ENCODE data around the gene SYTL4.
A peak's percentile ranks its signal among the peaks of the same experiment; 100 is the strongest.
"Not testable (repeated sequence)": the region's sequence is repeated elsewhere in the genome, so short reads cannot be mapped to it uniquely, and the experiment has no call there.

SYTL4 gene

DNA sequence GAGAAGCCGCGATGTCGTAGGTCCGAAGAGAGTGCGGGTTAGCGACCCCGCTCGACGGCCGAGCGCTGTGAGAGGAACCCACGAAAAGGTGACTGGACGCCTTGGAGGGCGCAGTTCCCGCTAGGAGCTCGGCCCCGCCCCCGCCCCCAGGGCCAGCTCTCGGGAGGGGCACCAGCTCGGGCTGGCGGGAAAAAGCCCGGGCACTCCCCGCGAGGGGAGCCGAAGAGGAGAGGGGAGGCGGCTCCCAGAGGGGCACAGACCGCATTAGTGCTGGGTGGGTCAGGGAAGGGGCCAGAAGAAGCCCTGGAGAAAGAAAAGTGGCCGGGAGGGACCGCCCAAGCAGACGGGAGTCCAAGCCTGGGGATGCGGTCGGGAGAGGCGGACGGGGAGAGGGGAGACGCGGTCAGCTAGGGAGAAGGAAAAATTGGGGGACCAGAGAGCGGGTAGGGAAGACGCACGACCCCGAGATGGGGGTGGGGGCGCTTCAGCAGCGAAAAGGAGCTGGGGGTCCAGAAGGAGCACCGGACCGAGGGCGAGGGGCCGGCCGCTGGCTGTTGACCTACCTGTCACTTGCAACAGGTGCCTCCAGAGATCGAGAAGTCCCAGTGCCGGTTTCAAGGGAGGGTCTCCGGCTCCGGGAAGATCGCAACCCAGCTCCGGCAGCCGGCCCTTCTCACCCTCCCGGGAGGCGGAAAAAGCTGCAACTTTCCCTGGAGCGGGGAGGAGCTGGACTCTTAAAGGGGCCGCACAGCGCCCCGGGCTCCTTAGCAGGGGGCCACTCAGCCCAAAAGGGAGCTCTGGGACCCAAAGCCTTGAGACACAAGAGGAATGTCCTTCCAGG is at the start of gene SYTL4:
Gene SYTL4 (minus strand): TSS at position 681 of the 841 bp plus-strand sequence. CDS start 30,084 bp downstream, outside the sequence.
- DNase-seq (ENCODE audit: low read depth in 2 of 2): no peak

DNA sequence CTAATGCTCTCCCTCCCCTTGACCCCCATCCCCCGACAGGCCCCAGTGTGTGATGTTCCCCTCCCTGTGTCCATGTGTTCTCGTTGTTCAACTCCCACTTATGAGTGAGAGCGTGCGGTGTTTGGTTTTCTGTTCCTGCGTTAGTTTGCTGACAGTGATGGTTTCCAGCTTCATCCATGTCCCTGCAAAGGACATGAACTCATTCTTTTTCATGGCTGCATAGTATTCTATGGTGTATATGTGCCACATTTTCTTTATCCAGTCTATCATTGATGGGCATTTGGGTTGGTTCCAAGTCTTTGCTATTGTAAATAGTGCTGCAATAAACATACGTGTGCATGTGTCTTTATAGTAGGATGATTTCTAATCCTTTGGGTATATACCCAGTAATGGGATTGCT is 37.5 kb upstream of the SYTL4 start:
- not testable (repeated sequence) for DNase-seq (ENCODE audit: low read depth in 2 of 2)

DNA sequence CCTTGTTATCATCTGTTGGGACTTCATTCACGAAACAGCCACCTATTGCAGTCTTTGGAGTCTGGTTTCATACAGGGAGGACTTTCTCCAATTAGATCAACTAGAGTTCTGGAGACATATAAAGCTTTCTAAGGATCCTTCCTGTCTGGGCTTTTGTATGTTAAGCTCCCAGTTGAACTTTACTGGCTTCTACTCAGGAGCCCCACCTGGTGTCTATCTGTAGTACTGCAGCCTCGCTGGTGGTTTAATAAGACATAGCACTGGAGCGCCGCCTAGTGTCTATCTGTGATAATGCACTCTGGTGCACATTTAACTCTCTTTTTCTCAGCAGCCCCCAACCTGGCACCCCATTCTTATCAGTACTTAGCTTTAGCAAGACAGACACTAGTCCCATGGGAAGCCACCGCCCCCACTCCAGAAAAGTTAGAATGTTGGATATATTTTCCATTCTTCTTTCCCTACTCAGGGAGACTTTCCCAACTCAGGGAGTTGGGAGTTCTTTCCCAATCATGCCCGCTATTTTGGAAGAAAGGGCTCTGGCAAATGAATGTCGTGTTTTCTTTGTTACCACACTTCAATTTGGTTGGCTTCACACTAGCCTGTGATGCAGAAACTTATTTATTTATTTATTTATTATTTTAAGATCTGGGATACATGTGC is 36.9 kb upstream of the SYTL4 start:
- peak; percentile 69 to 73 for DNase-seq (ENCODE audit: low read depth in 2 of 2)

DNA sequence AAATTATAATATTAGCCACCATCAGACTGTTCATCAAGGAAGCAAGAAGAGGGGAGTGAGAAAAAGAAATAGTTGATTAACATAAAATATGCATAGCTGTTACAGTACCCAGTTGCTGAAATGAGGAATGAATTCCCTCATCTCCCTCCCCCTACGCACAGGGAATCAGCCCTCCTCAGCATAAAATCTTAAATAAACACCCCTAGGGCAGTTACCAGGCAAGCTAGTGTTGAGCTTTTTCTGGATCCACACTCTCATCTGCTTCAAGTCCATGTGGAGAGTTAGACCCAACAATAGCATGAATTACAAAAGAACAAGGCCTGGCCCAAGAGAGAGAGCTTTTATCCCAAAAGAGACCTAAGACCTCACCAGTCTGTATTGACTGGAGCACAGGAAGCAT is 19.0 kb upstream of the SYTL4 start:
- no peak for DNase-seq (ENCODE audit: low read depth in 2 of 2)

DNA sequence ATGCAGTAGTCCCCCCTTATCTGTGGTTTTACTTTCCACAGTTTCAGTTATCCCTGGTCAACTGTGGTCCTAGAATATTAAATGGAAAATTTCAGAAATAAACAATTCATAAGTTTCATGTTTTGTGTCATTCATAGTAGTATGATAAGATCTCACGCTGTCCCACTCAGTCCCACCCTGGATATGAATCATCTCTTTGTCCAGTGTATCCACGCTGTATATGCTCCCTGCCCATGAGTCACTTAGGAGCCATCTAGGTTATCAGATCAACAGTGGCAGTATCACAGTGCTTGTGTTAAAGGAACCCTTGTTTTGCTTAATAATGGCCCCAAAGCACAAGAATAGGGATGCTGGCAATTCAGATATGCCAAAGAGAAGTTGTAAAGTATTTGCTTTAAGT is 16.2 kb upstream of the SYTL4 start:
- DNase-seq (ENCODE audit: low read depth in 2 of 2): no peak

DNA sequence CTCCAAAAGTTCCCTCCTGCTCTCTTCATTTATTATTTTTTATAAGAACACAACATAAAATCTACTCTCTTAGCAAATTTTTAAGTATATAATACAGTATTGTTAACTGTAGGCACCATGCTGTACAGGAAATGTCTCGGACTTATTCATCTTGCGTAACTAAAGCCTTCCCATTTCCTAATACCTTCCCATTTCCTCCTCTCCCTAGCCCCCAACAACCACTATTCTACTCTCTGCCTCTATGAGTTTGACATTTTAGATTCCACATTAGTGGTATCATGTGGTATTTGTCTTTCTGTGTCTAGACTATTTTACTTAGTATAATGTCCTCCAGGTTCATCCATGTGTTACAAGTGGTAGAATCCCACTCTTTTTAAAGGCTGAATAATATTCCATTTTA is 15.8 kb upstream of the SYTL4 start:
- DNase-seq (ENCODE audit: low read depth in 2 of 2): no peak

DNA sequence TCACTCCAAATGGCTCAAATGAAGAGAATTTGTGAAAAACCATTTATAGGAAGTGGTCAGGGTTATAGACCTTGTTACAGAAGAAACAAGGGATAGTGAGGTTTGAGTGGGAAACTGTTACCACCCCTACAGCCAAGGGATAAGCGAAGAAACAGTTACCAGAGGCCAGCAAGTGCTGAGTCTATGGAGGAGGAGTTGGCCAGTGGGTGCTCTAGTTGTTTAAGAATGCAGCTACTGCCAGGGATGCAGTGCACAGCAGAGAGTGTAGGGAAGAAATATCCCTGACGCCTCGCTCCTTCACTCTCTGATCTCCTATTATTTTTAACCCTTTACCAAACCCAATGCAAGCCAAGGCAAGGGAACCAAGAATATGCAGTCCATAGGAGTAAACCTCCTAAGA is 15.2 kb upstream of the SYTL4 start:
- no peak for DNase-seq (ENCODE audit: low read depth in 2 of 2)

DNA sequence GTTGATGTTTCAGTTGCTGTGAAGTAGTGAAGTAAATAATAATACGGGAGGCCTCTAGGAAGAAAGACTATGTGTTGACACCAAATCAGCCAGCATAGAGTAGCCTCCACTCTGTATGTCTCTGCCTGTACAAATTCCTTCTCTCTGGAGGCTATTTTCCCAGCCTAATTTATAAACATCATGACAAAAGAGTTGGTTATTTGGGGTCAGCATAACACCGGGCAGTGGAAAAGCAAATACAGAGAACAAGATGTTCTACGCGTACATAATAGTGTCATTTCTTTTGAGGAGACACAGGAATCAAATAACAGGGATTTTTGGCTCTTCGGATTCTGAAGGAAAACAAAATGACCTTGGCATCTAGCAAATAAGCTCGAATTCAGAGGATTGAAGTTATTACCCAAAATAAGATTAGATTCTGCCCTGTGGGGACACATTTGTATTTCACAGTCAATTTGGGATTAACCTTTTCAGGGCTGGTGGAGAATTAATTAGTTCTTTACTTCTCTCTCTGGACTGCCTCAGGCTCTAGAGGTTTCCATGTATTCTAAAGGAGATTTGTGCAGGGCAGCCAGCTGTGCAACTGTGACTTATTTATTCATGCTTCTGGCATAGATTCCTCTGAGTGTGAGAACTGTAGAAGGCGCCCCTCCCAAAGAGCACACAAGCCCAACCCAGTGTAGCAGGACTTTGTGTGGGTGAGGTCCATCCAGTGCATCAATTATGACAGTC is 14.1 kb upstream of the SYTL4 start:
- DNase-seq (ENCODE audit: low read depth in 2 of 2): no peak

DNA sequence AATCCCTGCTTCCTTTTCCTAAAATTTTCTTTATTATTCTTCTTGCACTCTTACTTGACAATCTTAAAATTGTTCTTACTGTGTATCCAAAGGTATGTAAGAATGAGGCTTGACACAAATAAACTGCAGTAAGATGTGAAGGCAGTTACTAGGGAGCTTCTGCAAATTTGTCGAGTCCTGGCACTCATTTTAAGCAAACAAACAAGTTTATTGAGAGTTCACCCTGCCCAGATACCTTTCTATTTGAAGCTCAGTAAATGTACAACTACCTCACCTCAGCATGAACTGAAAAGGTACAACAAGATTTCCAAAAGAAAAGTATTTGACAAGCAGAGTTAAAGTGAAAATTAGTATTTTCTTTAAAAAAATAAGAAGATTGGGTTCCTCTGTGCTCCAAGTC is 13.3 kb upstream of the SYTL4 start:
- DNase-seq (ENCODE audit: low read depth in 2 of 2): no peak

DNA sequence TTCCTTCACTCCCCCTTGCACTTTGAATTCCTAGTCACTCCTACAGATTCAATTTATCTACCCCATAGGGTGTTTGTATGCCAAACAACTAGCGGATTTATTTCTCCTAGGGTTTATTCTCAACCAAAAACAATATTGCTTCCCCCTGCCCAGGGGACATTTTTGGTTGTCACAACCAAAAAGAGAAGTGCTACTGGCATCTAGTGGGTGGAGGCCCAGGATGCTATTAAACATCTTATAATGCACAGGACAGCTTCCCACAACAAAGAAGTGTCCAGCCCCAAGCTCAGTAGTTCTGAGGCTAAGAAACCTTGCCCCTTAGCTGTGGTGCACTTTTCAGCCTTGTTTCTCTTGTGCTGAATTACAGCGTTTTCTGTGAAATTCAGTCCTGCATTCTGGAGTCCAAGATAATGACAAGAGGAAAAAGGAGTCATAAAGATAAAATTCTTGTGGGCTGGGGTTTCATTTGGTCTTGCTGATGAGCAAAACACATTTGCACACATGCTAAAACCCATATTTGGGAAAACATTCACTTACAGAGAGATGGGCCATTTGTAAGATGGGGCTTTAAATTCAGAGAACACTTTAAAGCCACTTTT is 11.2 kb upstream of the SYTL4 start:
- DNase-seq (ENCODE audit: low read depth in 2 of 2): no peak

DNA sequence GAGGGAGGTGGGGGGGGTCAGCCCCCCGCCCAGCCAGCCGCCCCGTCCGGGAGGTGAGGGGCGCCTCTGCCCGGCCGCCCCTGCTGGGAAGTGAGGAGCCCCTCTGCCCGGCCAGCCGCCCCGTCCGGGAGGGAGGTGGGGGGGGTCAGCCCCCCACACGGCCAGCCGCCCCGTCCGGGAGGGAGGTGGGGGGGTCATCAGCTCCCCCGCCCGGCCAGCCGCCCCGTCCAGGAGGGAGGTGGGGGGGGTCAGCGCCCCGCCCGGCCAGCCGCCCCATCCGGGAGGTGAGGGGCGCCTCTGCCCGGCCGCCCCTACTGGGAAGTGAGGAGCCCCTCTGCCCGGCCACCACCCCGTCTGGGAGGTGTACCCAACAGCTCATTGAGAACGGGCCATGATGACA is 7.9 kb downstream of the SYTL4 start:
- not testable (repeated sequence) for DNase-seq (ENCODE audit: low read depth in 2 of 2)

DNA sequence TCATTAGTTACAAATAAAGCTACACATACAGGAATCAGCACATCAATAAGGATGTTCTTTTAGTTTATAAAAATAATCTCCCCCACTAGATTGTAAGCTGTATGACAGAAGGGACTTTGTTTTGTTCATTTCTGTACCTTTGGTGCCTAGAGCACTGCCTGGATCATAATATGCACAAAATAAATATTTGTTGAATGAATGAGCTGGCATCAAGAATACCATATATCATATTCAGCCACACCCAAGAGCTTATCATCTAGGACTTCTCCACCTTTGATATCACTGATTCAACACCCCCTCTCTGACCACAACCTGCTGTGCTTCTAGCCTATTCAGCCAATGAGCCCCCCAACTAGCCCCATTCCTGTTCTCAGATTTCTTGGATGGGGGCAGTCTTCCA is 10.6 kb downstream of the SYTL4 start:
- DNase-seq (ENCODE audit: low read depth in 2 of 2): no peak

DNA sequence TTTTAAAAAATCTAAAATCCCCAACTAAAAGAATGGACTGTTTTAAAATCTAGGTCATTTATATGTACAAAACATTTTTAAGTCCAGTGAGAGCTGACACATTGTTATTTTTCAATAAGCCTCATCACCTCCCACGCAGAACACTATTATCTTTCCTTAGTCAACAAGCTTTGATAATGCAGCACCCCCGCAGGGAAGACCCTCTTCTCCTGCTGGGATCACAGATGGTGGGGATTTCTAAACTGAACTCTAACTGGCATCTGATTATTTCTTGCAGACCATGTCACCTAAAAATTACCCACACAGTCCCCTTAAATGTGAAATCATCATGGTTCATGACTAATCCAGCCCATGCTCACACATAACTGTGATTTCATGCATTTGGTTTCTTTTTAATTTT is 11.6 kb downstream of the SYTL4 start:
- DNase-seq (ENCODE audit: low read depth in 2 of 2): no peak

DNA sequence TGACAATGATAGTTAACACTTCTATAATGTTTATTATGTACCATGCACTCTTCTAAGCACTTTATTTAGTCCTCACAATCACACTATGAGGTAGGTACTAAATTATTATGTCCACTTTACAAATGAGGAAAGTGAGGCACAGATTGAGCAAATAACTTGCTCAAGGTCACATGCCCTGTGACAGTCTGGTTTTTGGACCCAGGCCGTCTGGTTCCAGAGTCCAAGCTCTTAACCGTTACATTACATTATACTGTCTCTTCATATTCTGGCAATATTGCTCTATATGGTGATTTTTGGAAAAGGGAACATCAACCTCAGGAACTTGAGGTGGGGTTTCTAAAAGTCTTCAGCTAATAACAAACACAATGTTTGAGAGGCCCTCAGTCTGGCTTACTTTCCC is 12.8 kb downstream of the SYTL4 start:
- no peak for DNase-seq (ENCODE audit: low read depth in 2 of 2)

DNA sequence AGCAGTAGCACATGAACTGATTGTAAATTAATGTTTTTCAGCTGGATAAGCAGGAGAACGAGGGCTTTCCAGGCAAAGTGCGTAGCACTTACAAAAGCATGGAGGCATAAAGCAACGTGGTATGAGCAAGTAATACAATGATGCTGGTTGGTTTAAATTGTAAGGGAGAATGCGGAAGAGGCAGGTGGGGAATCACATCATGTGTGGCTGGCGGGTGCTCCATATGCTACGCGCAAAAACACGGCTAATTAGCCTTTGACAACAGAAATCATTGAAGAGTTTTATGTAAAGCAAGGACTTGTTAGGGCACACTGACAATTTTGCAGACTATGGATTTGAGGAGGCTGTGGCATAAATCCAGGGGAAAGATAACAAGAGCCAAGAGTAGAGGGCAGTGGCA is 14.6 kb downstream of the SYTL4 start:
- DNase-seq (ENCODE audit: low read depth in 2 of 2): no peak

DNA sequence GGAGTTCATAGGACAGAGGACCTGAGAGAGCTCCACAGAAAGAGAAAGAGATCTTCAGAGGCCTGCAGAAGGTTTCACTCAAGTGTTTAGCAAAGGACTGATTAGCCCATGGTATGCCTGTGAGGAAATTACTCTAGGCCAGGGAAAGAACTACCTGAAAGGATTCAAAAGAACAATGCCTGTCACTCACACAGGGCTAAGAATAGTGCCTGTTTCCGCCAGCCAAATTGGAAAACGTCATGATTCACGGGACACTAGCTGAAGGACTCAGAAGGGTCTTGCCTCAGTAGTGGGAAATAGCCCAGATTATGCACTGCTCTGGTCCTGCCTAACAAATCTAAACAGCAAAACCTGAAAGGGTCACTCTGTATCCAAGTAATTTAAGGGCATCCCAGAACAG is 21.1 kb downstream of the SYTL4 start:
- no peak for DNase-seq (ENCODE audit: low read depth in 2 of 2)

DNA sequence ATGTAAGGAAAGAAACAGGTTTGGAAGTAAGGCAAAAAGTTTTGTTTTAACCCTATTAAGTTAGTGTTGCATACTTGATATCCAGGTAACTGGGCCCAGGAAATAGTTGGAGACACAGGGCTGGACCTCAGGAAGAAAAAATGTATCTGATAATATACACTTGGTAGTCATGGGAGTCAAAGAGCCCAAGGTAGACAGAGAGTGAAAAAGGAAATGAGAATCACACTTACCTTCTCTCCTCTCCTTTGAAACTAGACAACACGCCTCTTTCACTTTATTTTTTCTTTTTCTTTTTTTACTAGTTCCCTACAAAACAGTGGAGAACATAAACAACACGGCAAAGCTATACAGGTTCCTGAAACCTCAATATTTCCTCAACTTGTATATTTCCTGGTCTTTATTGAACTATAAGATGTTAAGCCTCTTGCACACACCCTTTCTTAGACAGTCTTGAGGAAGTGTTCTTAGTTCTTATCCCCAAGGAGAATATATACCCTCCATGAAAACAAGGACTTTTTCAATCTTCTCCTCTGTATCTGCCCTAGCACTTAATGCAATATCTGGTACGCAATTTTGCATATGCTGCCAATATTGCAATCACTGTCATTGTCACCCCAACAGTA is 27.2 kb downstream of the SYTL4 start:
- no peak for DNase-seq (ENCODE audit: low read depth in 2 of 2)

DNA sequence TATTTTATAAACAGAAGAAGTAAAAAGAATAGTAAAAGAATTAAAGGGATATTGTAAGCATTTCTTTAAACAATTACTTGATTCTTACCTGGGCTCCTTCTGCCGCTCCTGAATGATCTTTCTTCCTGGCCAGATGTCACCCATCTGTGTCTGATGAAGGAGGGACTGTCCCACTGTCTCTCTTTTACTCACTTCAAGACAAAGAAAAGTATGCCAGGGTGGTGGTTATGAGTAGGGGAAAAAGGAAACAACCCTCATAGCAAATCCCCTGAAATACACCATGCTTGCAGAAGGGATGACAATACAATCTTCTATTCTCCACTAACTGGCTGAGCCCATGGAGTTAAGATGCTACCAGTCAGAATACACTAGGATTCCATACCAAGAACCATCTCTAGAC is 31.1 kb downstream of the SYTL4 start:
- no peak for DNase-seq (ENCODE audit: low read depth in 2 of 2)

DNA sequence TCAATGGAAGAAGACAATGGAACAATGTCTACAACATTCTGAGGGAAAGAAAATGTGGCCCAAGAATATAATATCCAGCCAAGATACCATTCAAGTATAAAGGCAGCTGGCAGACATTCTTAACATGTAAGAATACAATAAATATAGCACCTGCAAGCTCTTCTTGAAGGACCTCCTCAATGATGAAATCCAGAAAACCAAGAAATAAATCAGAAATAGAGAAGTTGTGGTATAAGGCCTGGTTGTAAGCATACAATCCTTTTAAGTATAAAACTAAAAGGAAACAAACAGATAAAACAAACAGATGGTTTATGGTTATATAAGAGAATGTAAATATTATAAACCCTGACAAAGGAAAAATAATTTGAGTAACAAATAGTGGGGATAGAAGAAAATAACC is 33.4 kb downstream of the SYTL4 start:
- DNase-seq (ENCODE audit: low read depth in 2 of 2): no peak

DNA sequence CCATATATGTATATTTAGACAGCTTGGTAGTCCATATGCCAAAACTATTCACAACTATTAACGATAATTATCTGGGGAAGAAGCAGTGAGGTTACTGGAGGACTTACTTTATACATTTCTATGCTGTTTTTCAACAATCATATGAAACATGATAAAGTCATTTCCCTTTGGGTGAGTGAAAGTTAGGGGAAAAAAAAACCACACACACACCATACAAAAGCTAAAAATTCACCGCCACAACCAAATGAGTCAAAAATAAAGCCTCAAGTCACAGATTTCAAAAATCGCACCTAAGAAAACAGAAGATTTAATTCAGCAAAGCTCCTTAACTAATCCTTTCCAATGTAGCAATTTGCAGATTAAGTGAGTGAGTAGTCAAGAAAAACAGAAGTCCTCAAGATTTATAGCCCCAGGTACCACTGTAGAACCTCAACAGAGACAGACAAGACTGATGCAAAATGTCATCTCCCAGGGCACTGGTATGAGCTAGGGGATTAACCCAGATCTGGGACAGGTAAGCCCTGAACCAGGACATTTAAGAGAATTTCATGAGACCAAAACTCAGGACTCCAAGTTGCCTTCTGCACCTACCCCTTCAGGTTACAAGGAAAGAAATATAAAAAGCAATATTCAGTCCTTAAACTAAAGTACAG is 35.1 kb downstream of the SYTL4 start:
- no peak for DNase-seq (ENCODE audit: low read depth in 2 of 2)

DNA sequence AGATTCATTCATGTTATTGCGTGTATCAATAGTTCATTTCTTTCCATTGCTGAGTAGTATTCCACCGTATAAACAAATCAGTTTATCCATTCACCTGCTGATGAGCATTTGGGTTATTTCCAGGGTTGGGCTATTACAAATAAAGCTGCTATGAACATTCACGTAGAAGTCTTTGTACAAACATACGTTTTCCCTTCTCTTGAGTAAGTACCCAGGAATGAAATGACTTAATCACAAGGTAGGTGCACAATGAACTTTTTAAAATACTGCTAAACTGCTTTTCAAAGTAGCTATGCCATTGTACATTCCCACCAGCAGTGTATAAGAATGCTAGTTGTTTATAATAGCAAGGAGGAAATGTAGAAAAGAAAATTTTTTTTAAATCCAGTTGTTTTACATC is 35.9 kb downstream of the SYTL4 start:
- no peak for DNase-seq (ENCODE audit: low read depth in 2 of 2)

Data from stimulated activated CD8-positive, alpha-beta memory T cell treated with anti-CD3 and anti-CD28 coated beads, Interleukin-7, amount 100 ng/mL, for 1 hour (primary cell).